Activated effector memory CD4-positive, alpha-beta T cell treated with Interleukin-2 at 50 U/mL for 16 hours (primary cell): ENCODE measurements around the gene ZNF385B.
"Not testable (repeated sequence)": the region's sequence is repeated elsewhere in the genome, so short reads cannot be mapped to it uniquely, and the experiment has no call there.

Source experiments
- DNase-seq: peaks from one replicate; pipeline ENCODE4 v3.0.0-alpha.2; 2020

The ZNF385B gene

GRCh38 chr2:179467960-179468359 is 393.5 kb downstream of the ZNF385B start:
- no peak for DNase-seq

DNA sequence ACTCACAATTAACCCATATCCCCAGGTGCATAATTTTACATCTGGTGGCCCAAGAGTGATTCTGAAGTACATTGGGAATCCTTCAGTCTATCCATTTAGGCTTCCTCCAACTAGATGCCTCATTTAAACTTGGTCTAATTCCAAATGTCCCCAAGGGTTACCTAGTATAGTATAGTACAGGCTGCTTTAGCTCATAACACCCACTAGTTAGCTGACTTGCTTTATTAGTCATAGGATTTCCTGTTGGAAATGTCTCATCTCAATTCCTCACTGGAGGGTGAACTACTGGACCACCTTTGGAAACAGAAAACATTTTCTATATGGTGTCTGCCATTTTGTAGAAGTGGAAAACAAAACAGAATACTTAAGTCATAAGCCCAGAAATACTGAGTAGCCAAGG is 394.3 kb downstream of the ZNF385B start:
- DNase-seq: no peak

DNA sequence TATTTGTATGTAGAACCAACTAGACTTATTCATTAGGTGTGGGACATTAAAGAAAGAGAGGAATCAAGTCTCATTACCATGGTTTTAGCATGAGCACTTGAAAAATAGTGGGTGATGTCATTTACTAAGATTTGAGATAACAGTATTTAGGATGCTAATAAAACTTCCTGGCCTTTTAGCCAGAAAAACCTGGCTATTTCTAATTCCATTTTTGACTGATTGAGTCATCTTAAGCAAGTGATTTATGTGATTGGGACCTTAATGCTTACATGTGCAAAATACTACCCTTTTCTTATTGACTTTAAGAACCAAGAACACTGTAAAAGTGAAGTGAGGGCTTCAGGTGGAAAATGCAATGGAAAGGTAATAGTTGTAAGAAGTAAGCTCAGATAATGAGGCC is 400.0 kb downstream of the ZNF385B start:
- DNase-seq: no peak

- no peak for DNase-seq
Measured at GRCh38 chr2:179460181-179460929, 401.1 kb downstream of the ZNF385B start.

GRCh38 chr2:179458113-179458512 is 403.3 kb downstream of the ZNF385B start:
- not testable (repeated sequence) for DNase-seq

GRCh38 chr2:179455824-179456223 is 405.6 kb downstream of the ZNF385B start:
- DNase-seq: no peak

GRCh38 chr2:179455172-179455524 is 406.3 kb downstream of the ZNF385B start:
- no peak for DNase-seq

- DNase-seq: no peak
Measured at GRCh38 chr2:179454443-179455171, 406.8 kb downstream of the ZNF385B start.

- DNase-seq: no peak
Measured at GRCh38 chr2:179449010-179449409, 412.4 kb downstream of the ZNF385B start.

GRCh38 chr2:179447839-179448447 is 413.5 kb downstream of the ZNF385B start:
- DNase-seq: no peak

GRCh38 chr2:179447421-179447820 is 414.0 kb downstream of the ZNF385B start:
- DNase-seq: no peak

- DNase-seq: no peak
Measured at GRCh38 chr2:179446476-179447141, 414.8 kb downstream of the ZNF385B start.

- DNase-seq: no peak
Measured at GRCh38 chr2:179444056-179444455, 417.4 kb downstream of the ZNF385B start.

GRCh38 chr2:179443180-179443579 is 418.2 kb downstream of the ZNF385B start:
- no peak for DNase-seq

GRCh38 chr2:179442206-179442605 is 419.2 kb downstream of the ZNF385B start:
- no peak for DNase-seq

DNA sequence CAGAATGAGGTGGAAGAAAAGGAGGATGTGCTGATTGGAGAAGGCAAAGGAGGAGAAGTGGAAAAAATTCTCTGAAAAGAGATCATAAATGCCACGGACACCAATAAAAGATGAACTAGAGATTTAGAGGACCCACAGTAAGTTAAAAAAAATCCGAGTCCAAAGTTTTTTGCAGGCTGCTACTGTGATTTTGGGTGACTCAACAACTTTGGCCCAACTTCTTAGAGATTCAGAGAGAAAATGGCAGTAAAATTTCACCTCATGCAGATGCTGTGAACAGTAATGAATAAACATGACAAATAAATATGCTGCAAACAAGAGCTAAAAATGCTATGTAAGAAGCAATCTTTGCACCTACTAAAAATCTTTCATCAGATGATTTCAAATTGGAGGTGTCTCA is 419.9 kb downstream of the ZNF385B start:
- no peak for DNase-seq

DNA sequence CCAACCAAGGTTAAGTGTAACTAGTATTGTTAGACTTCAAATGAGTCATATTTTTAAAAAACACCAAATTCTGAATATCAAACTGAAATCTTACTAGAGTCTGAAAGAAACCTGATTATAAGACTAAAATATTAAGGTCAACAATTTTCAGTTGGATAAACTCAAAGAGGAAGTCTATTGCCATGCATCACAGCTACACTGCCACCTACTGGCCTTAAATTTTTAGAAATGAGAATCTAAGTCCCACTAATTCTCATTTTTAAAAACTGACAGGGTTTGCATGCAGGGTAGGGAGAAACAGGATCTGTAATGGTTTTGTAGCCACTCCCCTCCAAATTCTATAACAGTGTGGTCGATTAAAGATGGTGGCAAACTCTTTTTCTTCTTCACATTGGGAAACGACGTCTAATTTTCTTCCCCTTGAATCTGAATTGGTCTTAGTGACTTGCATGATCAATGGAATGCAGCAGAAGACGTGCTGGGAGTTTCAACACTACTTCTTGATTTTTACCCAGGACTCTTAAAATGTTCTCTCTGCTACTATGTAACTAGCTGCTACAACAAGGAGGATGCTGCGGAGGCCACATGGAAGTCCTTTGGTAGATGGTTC is 420.7 kb downstream of the ZNF385B start:
- no peak for DNase-seq

GRCh38 chr2:179438654-179439053 is 422.8 kb downstream of the ZNF385B start:
- no peak for DNase-seq

DNA sequence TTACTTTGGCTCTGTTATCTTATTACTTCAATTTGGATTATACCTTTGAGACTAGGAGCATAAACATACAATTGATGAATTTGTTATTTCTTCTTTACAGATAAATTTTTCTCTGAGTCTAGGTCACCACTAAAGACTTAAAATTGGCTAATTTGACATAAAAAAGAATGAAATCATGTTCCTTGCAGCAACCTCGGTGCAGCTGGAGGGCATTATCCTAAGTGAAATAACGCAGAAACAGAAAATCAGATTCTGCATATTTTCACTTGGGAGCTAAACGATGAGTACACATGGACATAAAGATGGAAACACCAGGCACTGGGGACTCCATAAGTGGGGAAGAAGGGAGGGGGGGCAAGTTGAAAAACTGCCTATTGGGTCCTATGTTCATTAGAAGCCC is 424.0 kb downstream of the ZNF385B start:
- DNase-seq: no peak

- no peak for DNase-seq
Measured at GRCh38 chr2:179435566-179435965, 425.8 kb downstream of the ZNF385B start.

- DNase-seq: no peak
Measured at GRCh38 chr2:179435000-179435399, 426.4 kb downstream of the ZNF385B start.

- DNase-seq: no peak
Measured at GRCh38 chr2:179434357-179434756, 427.1 kb downstream of the ZNF385B start.

GRCh38 chr2:179432751-179433150 is 428.7 kb downstream of the ZNF385B start:
- DNase-seq: no peak
